22Rv1 (cell line): Measurements from ENCODE around the gene MPV17L.
"Not testable (repeated sequence)": the region's sequence is repeated elsewhere in the genome, so short reads cannot be mapped to it uniquely, and the experiment has no call there.

Experiments used
- H3K27ac ChIP-seq: fragments of 450-650 bp; 2 replicates; pipeline ENCODE4 v1.5.1; 2017
- CTCF ChIP-seq: fragments of 450-650 bp; IDR thresholded peaks from 2 replicates; pipeline ENCODE4 v1.5.1; 2017; ENCODE audit warnings: mild to moderate bottlenecking
- ZFX ChIP-seq: fragments of 450-650 bp; IDR thresholded peaks from 2 replicates; pipeline ENCODE4 v1.6.1; 2017; ENCODE audit warnings: antibody characterized with exemption, borderline replicate concordance

MPV17L gene

DNA sequence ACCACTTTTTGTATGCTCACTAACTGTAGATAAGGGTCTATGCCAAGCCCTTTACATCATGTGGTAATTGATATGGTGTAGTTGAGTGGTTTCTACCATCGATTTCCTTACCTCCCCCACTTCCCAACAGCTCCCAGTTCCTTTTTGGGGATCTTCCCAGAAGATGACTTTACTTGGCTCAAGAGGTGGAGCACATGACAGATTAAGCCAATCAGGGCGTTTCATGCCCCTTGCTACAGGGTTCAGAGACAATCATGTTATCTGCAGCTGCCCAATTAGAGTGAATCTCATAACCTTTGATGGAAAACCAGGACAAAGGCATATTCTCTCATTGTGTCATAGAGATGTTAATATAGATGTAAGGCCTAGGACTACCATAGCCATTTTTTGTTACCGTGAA is 22.7 kb downstream of the MPV17L start:
- H3K27ac ChIP-seq = no peak overlapping the region
- no peak for TF ChIP-seq CTCF
- no peak for TF ChIP-seq ZFX

DNA sequence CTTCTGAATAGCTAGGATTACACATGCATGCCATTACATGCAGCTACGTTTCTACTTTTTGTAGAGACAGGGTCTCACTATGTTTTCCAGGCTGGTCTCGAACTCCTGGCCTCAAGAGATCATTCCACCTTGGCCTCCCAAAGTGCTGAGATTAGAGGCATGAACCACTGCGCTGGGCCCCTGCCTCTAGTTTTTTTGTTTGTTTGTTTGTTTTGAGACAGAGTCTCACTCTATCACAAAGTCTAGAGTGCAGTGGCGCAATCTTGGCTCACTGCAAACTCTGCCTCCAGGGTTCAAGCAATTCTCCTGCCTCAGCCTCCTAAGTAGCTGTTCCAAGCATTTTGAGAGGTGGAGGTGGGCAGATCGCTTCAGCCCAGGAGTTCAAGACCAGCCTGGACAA is 26.1 kb downstream of the MPV17L start:
- H3K27ac ChIP-seq = not testable (repeated sequence)

DNA sequence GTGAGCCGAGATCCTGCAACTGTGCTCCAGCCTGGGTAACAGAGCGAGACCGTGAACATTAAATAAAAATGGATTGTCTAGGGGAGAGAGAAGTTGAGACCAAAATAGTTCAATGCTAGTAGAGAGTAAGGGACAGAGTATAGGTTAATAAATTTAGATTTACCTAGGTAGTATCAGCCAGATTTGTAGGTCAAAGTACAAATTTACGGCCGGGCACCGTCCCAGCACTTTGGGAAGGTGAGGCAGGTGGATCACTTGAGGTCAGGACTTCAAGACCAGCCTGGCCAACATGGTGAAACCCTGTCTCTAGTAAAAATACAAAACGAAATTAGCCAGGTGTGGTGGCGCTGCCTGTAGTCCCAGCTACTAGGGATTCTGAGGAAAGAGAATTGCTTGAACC is 26.7 kb downstream of the MPV17L start:
- TF ChIP-seq CTCF (no peak), ZFX (no peak)
- no peak overlapping the region for H3K27ac ChIP-seq

- no peak overlapping the region for H3K27ac ChIP-seq
- TF ChIP-seq ZFX = no peak
- TF ChIP-seq CTCF = no peak
Measured at GRCh38 chr16:15425861-15426260, 30.3 kb downstream of the MPV17L start.

GRCh38 chr16:15426796-15427195 is 31.2 kb downstream of the MPV17L start:
- TF ChIP-seq CTCF = no peak
- no peak for TF ChIP-seq ZFX
- H3K27ac ChIP-seq = no peak overlapping the region

GRCh38 chr16:15427648-15428239 is 32.2 kb downstream of the MPV17L start:
- H3K27ac ChIP-seq = no peak overlapping the region
- TF ChIP-seq ZFX = no peak
- TF ChIP-seq CTCF = peak; percentile 69

DNA sequence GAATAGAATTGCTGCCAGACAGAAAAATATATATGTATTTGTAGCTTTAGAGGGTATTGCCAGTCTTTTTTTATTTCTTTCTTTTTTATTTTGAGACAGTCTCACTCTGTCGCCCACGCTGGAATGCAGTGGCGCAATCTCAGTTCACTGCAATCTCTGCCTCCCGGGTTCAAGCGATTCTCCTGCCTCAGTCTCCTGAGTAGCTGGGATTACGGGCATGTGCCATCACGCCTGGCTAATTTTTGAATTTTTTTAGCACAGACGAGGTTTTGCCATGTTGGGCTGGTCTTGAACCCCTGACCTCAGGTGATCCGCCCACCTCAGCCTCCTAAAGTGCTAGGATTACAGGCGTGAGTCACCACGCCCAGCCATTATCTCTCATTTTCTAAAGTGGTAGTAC is 35.3 kb downstream of the MPV17L start:
- not testable (repeated sequence) for H3K27ac ChIP-seq

DNA sequence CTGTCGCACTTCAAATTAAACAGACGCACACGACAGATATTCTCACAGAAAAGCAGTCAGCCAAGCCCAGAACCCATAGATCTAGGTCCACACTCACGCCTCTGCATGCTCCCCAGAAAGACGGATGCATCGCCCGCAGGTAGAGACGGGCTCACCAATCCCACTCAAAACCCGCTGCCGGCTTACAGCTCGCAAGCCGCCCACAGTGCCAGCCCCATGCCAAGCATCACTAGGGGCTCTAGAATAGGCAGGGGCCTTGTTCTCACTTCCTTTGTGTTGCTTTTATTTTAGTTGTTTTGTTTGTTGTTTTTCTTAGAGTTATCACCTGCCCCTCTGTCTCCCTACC is 38.5 kb downstream of the MPV17L start:
- TF ChIP-seq CTCF (no peak), ZFX (no peak)
- no peak overlapping the region for H3K27ac ChIP-seq
